GM12878 (cell line): ENCODE results near the gene RNF183. TPM values are rescaled to one million over a fixed set of nuclear protein-coding genes. Genes with fewer than 3 reads are reported as not detected.

Experiments used
- ATAC-seq: fragments of 200-7000 bp; cut with Tn5 transposase; 3 replicates; pipeline ENCODE4 v1.9.1; 2020; ENCODE audit warnings: mild to moderate bottlenecking, moderate library complexity
- BruUV-seq: library from RNA; stranded (reverse); fragments of 400-500 nt; replicated peaks from 2 replicates; lab custom pipeline; 2021; lab: Mats Ljungman, UMichigan
- CTCF ChIA-PET: fragments of 300-600 bp; sonication (Branson Sonifier 250); formaldehyde crosslinking; extraction: SDS; loops from one replicate; lab custom pipeline; 2021; ENCODE audit warnings: inconsistent platforms; lab: Yijun Ruan, JAX
- POLR2A ChIA-PET: fragments of 350-600 bp; formaldehyde crosslinking; extraction: SDS; loops from one replicate; lab custom pipeline; 2021; ENCODE audit warnings: inconsistent platforms; lab: Charles Lee
- RAD21 ChIA-PET: fragments of 300-600 bp; sonication (Branson Sonifier 250); formaldehyde crosslinking; loops from one replicate; lab custom pipeline; 2023; ENCODE audit warnings: antibody characterized with exemption; ENCODE audit not compliant: unreplicated experiment; lab: Charles Lee
- SMC1A ChIA-PET: fragments of 300-600 bp; sonication (Branson Sonifier 250); formaldehyde crosslinking; loops from one replicate; lab custom pipeline; 2023; ENCODE audit not compliant: unreplicated experiment, uncharacterized antibody; lab: Charles Lee
- DNase-seq: peaks from one replicate; pipeline ENCODE4 v3.0.0-alpha.2; 2011; ENCODE audit warnings: low read depth, low spot score
- FAIRE-seq: peaks from 3 replicates; lab custom pipeline; 2011; peaks lifted over from hg19 to GRCh38; lab: Jason Lieb, UNC
- H2AFZ ChIP-seq: 2 replicates; pipeline ENCODE4 v1.6.0; 2011; ENCODE audit warnings: low read depth, low read length, control low read depth; ENCODE audit not compliant: control insufficient read depth
- H3K27ac ChIP-seq: 2 replicates; pipeline ENCODE4 v1.5.1; 2011; ENCODE audit warnings: control low read depth; ENCODE audit not compliant: control insufficient read depth, insufficient read depth
- H3K27me3 ChIP-seq, 2 experiments: replicated peaks in 1 of 2; 2 replicates each; pipeline versions ENCODE4 v1.6.0 to v1.6.1; 2011; ENCODE audit warnings: low read length in 1 of 2; ENCODE audit not compliant: control insufficient read depth in 2 of 2, insufficient read depth in 2 of 2
- H3K36me3 ChIP-seq, 2 experiments: 2 replicates each; pipeline ENCODE4 v1.5.1; 2011; ENCODE audit warnings: low read length in 1 of 2; ENCODE audit not compliant: control insufficient read depth in 2 of 2, insufficient read depth in 2 of 2
- H3K4me1 ChIP-seq: 2 replicates; pipeline ENCODE4 v1.6.1; 2011; ENCODE audit warnings: mild to moderate bottlenecking, low read length, moderate library complexity, mixed read lengths; ENCODE audit not compliant: control insufficient read depth, insufficient read depth
- H3K4me2 ChIP-seq: 2 replicates; pipeline ENCODE4 v1.6.0; 2011; ENCODE audit warnings: control low read depth; ENCODE audit not compliant: control insufficient read depth, insufficient read depth
- H3K4me3 ChIP-seq: fragments of 200-600 bp; sonication (generic); 2 replicates; pipeline ENCODE4 v1.5.1; 2016
- H3K79me2 ChIP-seq: 2 replicates; pipeline ENCODE4 v1.6.0; 2011; ENCODE audit warnings: low read length; ENCODE audit not compliant: control insufficient read depth, insufficient read depth
- H3K9ac ChIP-seq: 2 replicates; pipeline ENCODE4 v1.8.0; 2011; ENCODE audit warnings: low read length, control low read depth, mixed read lengths; ENCODE audit not compliant: control insufficient read depth, insufficient read depth
- H3K9me3 ChIP-seq: replicated peaks from 3 replicates; pipeline ENCODE4 v1.5.1; 2011; ENCODE audit warnings: mild to moderate bottlenecking, low read length; ENCODE audit not compliant: control insufficient read depth, insufficient read depth
- H4K20me1 ChIP-seq: 2 replicates; pipeline ENCODE4 v1.6.0; 2011; ENCODE audit not compliant: control insufficient read depth, insufficient read depth
- MYB ChIP-seq: fragments of 150-350 bp; IDR thresholded peaks from 2 replicates; pipeline ENCODE4 v1.6.1; 2014; ENCODE audit warnings: mild to moderate bottlenecking, low read depth, low read length, borderline replicate concordance
- RAD21 ChIP-seq: IDR thresholded peaks from 2 replicates; pipeline ENCODE4 v1.6.1; 2011; ENCODE audit warnings: mild to moderate bottlenecking, low read depth, low read length, moderate library complexity; ENCODE audit not compliant: insufficient read depth
- SMARCA5 ChIP-seq: fragments of 450-650 bp; IDR thresholded peaks from 2 replicates; pipeline ENCODE4 v1.6.1; 2017; ENCODE audit warnings: mild to moderate bottlenecking
- SMC3 ChIP-seq: IDR thresholded peaks from 2 replicates; pipeline ENCODE4 v1.6.1; 2011; ENCODE audit warnings: low read length, improper control_type of control experiment, borderline replicate concordance
- whole genome bisulfite sequencing: methylation state at CpG from one replicate; pipeline ENCODE4 v1.1.6; 2016; ENCODE audit warnings: low lambda C conversion rate; ENCODE audit not compliant: insufficient replicate concordance, insufficient coverage; ENCODE audit errors: missing lambda C conversion rate; 5-methylcytosine and 5-hydroxymethylcytosine counted together
- in situ Hi-C: fragments of 300-500 bp; cut with MboI; formaldehyde crosslinking; loops from 9 replicates; pipeline ENCODE4 v1.14.3; 2018; ENCODE audit warnings: mixed read lengths
- intact Hi-C: fragments of 100-400 bp; cut with micrococcal nuclease; formaldehyde crosslinking; loops from one replicate; pipeline ENCODE4 v1.14.2; 2022; ENCODE audit not compliant: unreplicated experiment
- polyA plus RNA-seq, 11 experiments: library from polyadenylated mRNA; depleted of rRNA in 4 of 11; unstranded in 6 of 11; stranded (reverse) in 5 of 11; fragments of >200 nt; fragmentation: Nextera tagmentation in 4 of 11; fragmentation: Illumina TruSeq in 1 of 11; extraction: Ambion mirVana in 4 of 11; extraction: Trizol in 1 of 11; gene quantifications; 1 replicate in 1 of 11; 2 replicates in 10 of 11; pipeline versions ENCODE4 v1.2.1 to v1.2.3, GENCODE V29; 2011 to 2016; ENCODE audit warnings: inconsistent platforms in 2 of 11, missing spikeins in 2 of 11, low read depth in 1 of 11
- total RNA-seq, 4 experiments: library from RNA; depleted of rRNA in 3 of 4; stranded (reverse); fragments of >200 nt in 3 of 4; fragmentation: Illumina TruSeq in 1 of 4; extraction: Trizol in 1 of 4; gene quantifications; 2 replicates each; pipeline versions ENCODE4 v1.2.1 to v1.2.3, GENCODE V29; 2013 to 2021
- TF ChIP-seq, protein P1 (sequence below): fragments of 450-650 bp; IDR thresholded peaks from 2 replicates; pipeline ENCODE4 v1.6.1; 2017; ENCODE audit warnings: antibody characterized with exemption, mild to moderate bottlenecking, moderate library complexity
- TF ChIP-seq, protein P2 (sequence below): IDR thresholded peaks from 2 replicates; pipeline ENCODE4 v1.6.1; 2012; ENCODE audit warnings: mild to moderate bottlenecking, low read depth, low read length
- TF ChIP-seq, protein P3 (sequence below): fragments of 450-650 bp; IDR thresholded peaks from 2 replicates; pipeline ENCODE4 v1.6.1; 2018; ENCODE audit warnings: borderline replicate concordance, mild to moderate bottlenecking; ENCODE audit not compliant: partially characterized antibody
- TF ChIP-seq, protein P4 (sequence below): IDR thresholded peaks from 2 replicates; pipeline ENCODE4 v1.6.1; 2011; ENCODE audit warnings: mild to moderate bottlenecking, low read depth, low read length, moderate library complexity; ENCODE audit not compliant: insufficient replicate concordance

RNF183 gene
- total and polyA plus RNA-seq, 10 of the 15 experiments (the other 5 are each of a cell fraction or from before 2014, with no cell fraction given), result 0.03 to 0.26 (median 0.07) TPM; not detected in 6

DNA sequence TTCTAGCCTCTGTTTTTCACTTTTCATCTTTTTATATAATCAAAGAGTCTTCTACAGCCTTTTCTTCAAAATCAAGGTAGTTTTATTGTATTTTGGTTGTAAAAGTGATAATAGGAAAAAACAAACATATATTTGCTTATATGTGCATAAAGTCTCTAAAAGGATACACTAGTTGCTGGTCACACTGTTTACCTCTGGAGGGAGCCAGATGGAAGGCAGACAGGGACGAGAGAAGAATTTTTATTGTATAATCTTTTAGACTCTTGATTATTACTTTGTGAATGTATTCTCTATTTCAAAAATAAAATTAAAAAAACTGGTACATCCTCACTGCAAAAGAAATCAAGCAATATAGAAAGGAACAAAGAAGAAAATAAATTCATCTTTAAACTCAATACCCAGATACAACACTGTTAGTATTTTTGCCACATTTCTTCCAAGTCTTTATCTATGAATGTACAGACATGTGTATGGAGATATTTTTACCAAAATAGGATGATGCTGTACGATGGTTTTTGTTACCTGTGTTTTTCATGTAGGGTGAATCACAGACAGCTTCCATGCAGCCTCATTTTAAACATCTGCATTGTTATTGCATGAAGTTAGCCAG, 6.1 kb upstream of the RNF183 start:
- H4K20me1 ChIP-seq, result no peaks in the 10 kb centered on the region
- H3K4me3 ChIP-seq, result no peak overlapping the region
- DNase-seq (no peak), FAIRE-seq (peak; percentile 81), ATAC-seq (peak; percentile 65)
- H3K27me3 ChIP-seq, result no peaks in the 10 kb centered on the region
- no peaks in the 10 kb centered on the region for H3K4me1 ChIP-seq
- no TSS peak for BruUV-seq
- H3K9me3 ChIP-seq, result no peaks in the 10 kb centered on the region
- POLR2A ChIA-PET, result interaction anchor here (0.7 kb wide), 1 partner anchor 121 kb away, joined by 7 read pairs; no protein-coding TSS in a partner anchor
- no peaks in the 10 kb centered on the region for H3K79me2 ChIP-seq
- H2AFZ ChIP-seq, result no peak overlapping the region
- intact Hi-C loops, result loop anchor here (1.0 to 2.0 kb wide), 2 partner anchors 98 to 349 kb away; no protein-coding TSS in a partner anchor
- in situ Hi-C loops, result no loop called here
- RAD21 ChIA-PET, result interaction anchor here (1.1 to 2.6 kb wide), 3 partner anchors 35 to 349 kb away, joined by 4 to 7 read pairs (median 5); partner anchors contain the start of gene CDC26
- H3K36me3 ChIP-seq, result no peaks in the 10 kb centered on the region
- no peak overlapping the region for H3K9ac ChIP-seq
- 2% methylated on average over 2 of the region's 2 CpGs for WGBS
- CTCF ChIA-PET, result interaction anchor here (0.6 to 2.8 kb wide), 17 partner anchors 11 to 995 kb away, joined by 3 to 18 read pairs (median 4); partner anchors contain the start of genes CDC26 and WDR31
- H3K4me2 ChIP-seq, result no peak overlapping the region
- SMC1A ChIA-PET, result interaction anchor here (0.6 to 3.3 kb wide), 7 partner anchors 10 to 349 kb away, joined by 3 to 14 read pairs (median 5); partner anchors contain the start of genes C9orf43 and POLE3
- H3K27ac ChIP-seq, result no peak overlapping the region
- TF ChIP-seq, protein P1, sequence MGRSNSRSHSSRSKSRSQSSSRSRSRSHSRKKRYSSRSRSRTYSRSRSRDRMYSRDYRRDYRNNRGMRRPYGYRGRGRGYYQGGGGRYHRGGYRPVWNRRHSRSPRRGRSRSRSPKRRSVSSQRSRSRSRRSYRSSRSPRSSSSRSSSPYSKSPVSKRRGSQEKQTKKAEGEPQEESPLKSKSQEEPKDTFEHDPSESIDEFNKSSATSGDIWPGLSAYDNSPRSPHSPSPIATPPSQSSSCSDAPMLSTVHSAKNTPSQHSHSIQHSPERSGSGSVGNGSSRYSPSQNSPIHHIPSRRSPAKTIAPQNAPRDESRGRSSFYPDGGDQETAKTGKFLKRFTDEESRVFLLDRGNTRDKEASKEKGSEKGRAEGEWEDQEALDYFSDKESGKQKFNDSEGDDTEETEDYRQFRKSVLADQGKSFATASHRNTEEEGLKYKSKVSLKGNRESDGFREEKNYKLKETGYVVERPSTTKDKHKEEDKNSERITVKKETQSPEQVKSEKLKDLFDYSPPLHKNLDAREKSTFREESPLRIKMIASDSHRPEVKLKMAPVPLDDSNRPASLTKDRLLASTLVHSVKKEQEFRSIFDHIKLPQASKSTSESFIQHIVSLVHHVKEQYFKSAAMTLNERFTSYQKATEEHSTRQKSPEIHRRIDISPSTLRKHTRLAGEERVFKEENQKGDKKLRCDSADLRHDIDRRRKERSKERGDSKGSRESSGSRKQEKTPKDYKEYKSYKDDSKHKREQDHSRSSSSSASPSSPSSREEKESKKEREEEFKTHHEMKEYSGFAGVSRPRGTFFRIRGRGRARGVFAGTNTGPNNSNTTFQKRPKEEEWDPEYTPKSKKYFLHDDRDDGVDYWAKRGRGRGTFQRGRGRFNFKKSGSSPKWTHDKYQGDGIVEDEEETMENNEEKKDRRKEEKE, result no peak
- TF ChIP-seq SMARCA5 (no peak), SMC3 (peak; percentile 72; the same call in 1 of the 2 replicates), MYB (no peak), RAD21 (peak; percentile 91)
- TF ChIP-seq, protein P2, sequence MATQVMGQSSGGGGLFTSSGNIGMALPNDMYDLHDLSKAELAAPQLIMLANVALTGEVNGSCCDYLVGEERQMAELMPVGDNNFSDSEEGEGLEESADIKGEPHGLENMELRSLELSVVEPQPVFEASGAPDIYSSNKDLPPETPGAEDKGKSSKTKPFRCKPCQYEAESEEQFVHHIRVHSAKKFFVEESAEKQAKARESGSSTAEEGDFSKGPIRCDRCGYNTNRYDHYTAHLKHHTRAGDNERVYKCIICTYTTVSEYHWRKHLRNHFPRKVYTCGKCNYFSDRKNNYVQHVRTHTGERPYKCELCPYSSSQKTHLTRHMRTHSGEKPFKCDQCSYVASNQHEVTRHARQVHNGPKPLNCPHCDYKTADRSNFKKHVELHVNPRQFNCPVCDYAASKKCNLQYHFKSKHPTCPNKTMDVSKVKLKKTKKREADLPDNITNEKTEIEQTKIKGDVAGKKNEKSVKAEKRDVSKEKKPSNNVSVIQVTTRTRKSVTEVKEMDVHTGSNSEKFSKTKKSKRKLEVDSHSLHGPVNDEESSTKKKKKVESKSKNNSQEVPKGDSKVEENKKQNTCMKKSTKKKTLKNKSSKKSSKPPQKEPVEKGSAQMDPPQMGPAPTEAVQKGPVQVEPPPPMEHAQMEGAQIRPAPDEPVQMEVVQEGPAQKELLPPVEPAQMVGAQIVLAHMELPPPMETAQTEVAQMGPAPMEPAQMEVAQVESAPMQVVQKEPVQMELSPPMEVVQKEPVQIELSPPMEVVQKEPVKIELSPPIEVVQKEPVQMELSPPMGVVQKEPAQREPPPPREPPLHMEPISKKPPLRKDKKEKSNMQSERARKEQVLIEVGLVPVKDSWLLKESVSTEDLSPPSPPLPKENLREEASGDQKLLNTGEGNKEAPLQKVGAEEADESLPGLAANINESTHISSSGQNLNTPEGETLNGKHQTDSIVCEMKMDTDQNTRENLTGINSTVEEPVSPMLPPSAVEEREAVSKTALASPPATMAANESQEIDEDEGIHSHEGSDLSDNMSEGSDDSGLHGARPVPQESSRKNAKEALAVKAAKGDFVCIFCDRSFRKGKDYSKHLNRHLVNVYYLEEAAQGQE, result no peak
- TF ChIP-seq, protein P3, sequence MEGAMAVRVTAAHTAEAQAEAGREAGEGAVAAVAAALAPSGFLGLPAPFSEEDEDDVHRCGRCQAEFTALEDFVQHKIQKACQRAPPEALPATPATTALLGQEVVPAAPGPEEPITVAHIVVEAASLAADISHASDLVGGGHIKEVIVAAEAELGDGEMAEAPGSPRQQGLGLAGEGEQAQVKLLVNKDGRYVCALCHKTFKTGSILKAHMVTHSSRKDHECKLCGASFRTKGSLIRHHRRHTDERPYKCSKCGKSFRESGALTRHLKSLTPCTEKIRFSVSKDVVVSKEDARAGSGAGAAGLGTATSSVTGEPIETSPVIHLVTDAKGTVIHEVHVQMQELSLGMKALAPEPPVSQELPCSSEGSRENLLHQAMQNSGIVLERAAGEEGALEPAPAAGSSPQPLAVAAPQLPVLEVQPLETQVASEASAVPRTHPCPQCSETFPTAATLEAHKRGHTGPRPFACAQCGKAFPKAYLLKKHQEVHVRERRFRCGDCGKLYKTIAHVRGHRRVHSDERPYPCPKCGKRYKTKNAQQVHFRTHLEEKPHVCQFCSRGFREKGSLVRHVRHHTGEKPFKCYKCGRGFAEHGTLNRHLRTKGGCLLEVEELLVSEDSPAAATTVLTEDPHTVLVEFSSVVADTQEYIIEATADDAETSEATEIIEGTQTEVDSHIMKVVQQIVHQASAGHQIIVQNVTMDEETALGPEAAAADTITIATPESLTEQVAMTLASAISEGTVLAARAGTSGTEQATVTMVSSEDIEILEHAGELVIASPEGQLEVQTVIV, result no peak
- TF ChIP-seq, protein P4, sequence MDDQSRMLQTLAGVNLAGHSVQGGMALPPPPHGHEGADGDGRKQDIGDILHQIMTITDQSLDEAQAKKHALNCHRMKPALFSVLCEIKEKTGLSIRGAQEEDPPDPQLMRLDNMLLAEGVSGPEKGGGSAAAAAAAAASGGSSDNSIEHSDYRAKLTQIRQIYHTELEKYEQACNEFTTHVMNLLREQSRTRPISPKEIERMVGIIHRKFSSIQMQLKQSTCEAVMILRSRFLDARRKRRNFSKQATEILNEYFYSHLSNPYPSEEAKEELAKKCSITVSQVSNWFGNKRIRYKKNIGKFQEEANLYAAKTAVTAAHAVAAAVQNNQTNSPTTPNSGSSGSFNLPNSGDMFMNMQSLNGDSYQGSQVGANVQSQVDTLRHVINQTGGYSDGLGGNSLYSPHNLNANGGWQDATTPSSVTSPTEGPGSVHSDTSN, result no peak
